NCI-H510A treated with DMSO at 0.1 percent for 48 hours (cell line): ENCODE measurements around the gene KCTD4.
"Not testable (repeated sequence)": the region's sequence is repeated elsewhere in the genome, so short reads cannot be mapped to it uniquely, and the experiment has no call there.

ENCODE experiments used
- DNase-seq: peaks from one replicate; lab custom pipeline; 2025; lab: John Stamatoyannopoulos, UW

The KCTD4 gene

GRCh38 chr13:45200701-45201232 lies at the start of gene KCTD4:
Gene KCTD4 (minus strand): TSS chr13:45201045. CDS start chr13:45194567, 6,478 bp downstream.
- DNase-seq, result no peak

GRCh38 chr13:45249662-45250061 lies 48.8 kb upstream of the KCTD4 start:
- no peak for DNase-seq

DNA sequence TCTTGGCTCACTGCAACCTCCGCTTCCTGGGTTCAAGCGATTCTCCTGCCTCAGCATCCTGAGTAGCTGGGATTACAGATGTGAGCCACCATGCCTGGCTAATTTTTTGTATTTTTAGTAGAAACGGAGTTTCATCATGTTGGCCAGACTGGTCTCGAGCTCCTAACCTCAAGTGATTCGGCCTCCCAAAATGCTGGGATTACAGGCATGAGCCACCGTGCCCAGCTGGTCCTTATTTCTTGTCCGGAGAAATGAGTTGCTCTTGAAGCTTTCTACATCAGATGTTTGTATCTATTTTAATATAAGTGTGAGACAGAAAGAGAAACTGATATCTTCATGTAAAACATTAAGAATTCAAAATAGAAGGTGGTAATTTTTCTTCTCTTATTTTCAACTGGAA lies 43.9 kb upstream of the KCTD4 start:
- DNase-seq, result not testable (repeated sequence)

GRCh38 chr13:45243077-45243476 lies 42.2 kb upstream of the KCTD4 start:
- no peak for DNase-seq

DNA sequence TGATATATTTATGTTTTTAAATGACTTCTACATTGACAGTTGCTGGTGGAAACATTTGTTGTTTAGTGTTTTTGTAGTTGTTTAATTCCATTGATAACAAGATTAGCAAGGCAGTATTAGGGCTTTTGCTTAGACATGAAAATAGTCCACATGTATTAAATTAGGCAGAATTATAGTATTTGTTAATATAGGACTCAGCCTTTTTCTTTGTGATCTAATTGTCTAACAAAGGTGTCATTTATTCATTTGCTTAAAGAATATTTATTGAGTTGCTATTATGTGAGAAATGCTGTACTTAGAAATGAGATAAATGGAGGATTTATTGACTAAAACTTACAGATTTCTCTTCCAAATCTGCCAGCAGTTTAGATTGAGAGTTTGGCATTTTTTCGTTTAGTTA lies 41.7 kb upstream of the KCTD4 start:
- no peak for DNase-seq

GRCh38 chr13:45242070-45242469 lies 41.2 kb upstream of the KCTD4 start:
- DNase-seq, result no peak

DNA sequence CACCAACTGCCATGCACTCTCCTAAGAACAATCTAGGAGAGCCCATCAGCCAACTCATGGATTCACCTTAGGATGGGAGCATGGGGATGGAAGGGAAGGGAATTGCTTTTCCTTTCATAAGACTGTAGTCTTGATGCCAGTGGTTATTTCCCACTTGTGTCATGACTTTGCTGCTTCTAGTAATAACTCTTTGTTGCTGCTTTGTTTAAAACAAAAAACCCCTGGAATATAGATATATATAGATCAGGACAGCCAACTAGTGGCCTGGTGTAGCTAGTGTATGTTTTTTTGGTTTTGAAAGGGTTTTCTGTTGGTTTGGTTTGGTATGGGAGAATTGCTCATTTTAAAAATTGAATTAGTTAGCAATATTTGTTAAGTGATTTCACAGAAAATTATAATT lies 39.3 kb upstream of the KCTD4 start:
- no peak for DNase-seq

GRCh38 chr13:45238945-45239795 lies 38.3 kb upstream of the KCTD4 start:
- DNase-seq, result no peak

DNA sequence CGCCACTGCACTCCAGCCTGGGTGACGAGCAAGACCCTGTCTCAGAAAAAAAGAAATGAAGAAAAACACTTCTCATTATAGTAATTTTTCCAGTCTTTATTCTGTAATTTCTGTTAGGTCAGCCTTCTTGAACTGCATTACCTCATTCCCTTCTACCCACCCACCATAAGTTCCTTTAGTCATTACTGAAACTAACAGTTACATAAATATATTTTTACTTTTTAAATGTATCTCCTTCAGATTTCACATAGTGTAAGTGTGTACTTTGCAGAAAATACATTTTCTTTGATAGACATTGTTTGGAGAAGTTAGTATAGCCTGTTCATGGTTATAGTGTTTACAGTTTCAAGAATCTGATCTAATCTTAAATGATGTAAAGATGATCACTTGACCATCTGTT lies 31.7 kb upstream of the KCTD4 start:
- no peak for DNase-seq

GRCh38 chr13:45231722-45232121 lies 30.9 kb upstream of the KCTD4 start:
- no peak for DNase-seq

- no peak for DNase-seq
These were observed 30.5 kb upstream of the KCTD4 start for GRCh38 chr13:45231305-45231704.

DNA sequence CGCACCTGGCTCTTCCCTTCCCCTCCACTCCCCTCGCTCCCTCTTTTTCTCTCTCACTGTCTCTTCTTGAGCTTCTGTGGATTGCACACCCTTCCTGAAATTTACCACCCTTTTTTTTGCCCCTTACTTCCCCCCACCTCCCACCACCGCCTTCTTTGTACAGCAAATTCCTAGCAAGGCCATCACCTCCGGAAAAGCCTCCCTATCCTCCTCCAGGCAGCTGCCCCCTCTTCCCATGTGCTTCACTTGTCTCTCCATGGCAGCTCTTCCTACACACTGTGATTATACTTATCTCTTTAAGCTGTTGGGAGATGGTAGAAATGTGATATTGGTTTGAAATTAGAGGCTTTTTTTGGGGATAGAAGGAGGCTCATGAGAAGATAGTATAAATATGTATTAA lies 28.3 kb upstream of the KCTD4 start:
- no peak for DNase-seq

GRCh38 chr13:45228002-45228401 lies 27.2 kb upstream of the KCTD4 start:
- no peak for DNase-seq

DNA sequence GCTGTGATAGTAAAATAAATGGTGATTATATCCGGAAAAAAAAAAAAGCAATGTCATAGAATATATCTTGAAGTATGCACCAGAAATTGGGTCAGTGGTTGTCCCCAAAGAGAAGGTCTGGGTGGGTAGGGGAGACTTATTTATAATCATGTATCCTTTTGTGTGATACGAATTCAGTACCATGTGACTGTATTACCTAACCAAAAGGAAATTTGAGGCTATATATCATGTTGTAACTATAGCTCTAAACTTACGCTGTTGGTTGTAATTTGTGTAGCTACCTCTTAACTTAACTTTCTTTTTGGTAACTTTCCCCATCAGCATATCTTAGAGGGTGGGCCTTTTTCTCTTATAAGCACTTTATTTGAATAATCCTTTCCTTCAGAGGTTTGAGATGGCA lies 25.2 kb upstream of the KCTD4 start:
- no peak for DNase-seq

DNA sequence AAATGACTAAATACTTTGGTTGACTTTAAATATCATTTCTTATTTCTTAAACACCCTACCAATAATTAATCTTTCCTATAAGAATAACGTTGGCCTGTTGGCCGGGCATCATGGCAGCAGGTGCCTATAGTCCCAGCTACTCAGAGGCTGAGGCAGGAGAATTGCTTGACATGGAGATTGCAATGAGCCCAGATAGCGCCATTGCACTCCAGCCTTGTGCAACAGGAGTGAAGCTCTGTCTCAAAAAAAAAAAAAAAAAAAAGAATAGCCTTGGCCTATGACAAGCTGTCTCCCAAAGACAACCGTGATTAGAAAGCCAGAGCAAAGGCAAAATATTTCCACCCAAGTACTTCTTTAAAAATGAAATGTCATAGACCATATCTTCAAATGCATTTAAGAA lies 24.5 kb upstream of the KCTD4 start:
- DNase-seq, result no peak

DNA sequence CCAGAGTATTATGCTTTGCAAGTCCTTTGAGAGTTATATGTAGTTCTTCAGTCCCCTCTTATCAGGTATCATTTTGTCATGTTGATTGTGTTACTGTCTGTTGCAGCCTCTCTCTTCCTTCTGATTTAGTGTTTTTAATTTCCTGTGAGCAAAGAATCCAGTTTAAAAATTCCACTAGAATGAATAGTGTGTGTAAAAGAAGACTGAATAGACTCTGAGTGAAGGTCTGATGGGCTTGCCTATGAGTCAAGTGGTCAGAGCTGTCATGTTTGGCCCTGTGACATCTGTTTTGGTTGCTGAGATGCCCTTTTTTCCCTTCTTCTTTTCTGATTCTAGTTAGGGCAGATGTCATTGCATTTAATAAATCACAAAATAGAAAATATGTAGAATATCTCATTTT lies 23.3 kb upstream of the KCTD4 start:
- no peak for DNase-seq

GRCh38 chr13:45222919-45223318 lies 22.1 kb upstream of the KCTD4 start:
- no peak for DNase-seq

DNA sequence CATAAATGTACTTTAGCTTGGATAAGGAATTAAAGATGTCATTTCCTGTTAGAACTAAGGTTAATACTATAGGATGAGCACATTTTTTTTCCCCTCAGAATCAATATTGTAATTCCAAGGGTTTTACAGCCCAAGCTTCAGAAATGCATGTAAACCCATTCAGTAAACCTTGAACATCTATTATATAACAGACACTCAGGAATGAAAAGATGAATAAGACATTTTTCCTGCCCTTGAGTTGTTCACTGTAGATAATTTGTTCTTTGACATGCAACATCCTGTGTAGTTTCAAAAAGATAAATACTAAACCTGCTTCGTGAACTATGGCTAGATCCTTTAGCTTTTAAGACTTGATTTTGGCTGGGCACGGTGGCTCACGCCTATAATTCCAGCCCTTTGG lies 21.7 kb upstream of the KCTD4 start:
- DNase-seq, result no peak

- DNase-seq, result no peak
These were observed 19.6 kb upstream of the KCTD4 start for GRCh38 chr13:45220403-45220802.

DNA sequence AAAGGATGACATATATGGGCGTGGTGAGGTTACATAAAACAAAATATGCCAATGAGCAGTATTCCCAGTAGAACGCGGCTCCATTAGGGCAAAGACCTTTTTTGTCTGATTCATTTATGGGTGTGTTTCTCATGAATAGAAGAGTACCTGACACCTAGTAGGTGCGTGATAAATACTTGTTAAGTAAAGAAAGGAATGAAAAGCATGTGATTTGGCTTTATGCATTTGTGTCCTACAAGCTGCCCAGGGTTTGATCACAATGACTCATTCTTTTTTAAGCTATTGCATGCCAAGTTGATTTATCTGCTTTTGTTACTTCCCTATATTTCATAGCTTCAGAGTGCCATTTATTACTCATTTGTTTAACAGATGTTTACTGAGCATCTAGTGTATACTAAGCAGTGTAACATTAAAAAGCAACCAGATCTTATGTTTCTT lies 19.1 kb upstream of the KCTD4 start:
- DNase-seq, result no peak

DNA sequence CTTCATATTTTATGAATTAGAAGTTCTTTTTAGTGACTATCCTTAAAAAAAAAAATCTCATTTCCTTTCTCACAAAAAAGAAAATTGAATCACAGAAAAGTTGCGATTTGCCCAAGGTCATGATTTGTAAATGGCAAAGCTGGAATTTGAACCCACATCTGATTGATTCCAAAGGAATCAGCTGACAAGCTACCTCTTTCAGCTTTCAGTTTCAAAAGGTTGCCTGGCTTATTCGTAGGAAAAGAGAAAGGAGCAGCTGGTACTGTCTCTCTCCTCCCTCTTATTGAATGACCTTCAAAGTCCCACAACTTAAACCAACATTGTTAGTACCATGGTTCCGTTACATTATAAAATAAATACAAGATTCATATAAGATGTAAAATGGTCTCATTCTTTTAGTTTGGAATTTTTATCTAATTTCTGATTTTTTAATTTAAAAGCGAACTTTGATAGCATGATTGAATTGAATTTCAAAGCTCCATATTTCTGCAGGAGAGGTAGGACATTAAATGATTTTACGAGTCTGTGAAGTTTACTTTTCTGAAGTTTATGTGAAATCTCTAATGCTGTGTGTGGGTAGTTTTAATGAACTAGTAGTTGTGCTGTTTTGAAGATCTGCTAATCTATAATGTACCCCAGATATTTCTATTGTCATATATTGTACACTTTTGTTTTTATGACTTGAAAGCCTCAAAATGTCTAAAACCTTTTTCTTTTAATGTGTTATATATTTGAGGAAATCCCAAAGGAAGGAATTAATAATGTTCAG lies 18.5 kb upstream of the KCTD4 start:
- DNase-seq, result no peak

GRCh38 chr13:45218689-45219088 lies 17.8 kb upstream of the KCTD4 start:
- no peak for DNase-seq

DNA sequence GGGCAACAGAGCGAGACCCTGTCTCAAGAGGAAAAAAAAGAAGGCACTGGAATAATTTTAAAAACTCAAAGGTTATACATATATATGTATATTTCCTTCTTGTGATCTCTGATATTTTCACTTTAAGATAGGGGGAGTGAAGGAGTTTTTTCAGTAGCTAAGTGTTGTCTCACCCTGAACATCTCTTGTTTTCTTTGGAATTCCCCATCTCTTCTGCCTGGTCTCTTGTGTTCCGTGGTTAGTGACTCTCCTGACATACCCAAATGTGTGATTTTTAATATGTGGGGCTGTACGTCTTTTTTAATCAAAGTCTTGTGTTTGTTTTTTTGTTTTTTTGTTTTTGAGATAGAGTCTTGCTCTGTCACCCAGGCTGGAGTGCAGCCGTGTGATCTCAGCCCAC lies 15.3 kb upstream of the KCTD4 start:
- no peak for DNase-seq
